GM18907 (cell line): ENCODE results near the gene TRIM7.

Experiments used
- ATAC-seq: cut with Tn5 transposase; IDR thresholded peaks from one replicate; pipeline ENCODE4 v1.9.1; 2021; ENCODE audit warnings: mild to moderate bottlenecking, moderate library complexity; ENCODE audit not compliant: unreplicated experiment

Gene TRIM7

DNA sequence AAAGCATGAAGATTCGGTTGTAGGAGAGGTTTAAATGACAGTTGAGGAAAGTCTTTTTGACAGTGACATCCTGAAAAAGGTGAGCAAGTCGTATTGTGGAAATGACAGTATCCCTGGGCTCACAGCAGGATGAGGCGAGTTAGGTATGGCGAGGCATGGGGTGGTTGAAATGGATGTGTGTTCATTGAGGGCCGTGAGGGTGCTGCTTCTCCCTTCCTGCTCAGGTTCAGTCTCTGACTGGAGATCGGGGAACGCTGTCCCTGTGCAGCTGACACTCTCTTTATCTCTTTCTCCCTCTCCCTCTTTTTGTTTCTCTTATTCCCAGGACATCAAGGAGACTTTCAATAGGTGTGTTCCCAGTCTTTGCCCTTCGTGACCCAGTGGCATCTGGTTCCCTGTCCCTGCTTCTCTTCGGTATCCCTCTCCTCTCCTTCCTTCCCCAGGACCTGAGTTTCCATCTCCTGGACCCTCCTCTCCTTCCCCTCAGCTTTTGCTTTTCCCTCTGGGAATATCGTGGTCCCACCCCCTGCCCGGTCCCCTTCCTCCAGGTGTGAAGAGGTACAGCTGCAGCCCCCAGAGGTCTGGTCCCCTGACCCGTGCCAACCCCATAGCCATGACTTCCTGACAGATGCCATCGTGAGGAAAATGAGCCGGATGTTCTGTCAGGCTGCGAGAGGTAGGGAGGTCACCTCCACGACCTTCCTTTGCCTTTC, 28.2 kb upstream of the TRIM7 start:
- no peak for ATAC-seq

- no peak for ATAC-seq
Observed at GRCh38 chr5:181232593-181232992, 27.6 kb upstream of the TRIM7 start.

DNA sequence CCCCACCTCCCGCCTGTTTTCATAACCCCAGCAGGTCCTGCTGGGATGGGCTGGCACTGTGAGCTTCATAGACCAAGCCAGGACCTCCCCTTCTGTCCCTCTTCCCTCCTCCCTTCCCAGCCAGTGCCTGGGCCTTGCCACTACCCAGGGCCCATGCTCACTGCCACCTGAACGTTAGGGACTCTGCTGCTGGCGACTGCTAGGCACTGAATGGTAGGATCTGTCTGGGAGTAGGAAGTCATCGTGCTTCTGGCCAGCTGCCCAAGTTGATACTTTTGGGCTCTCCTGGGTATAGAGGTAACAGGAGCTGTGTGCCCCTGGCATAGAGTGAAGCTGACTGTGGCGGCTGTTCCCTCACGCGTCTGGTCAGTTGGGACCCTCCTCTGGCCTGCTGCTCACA, 26.4 kb upstream of the TRIM7 start:
- no peak for ATAC-seq

- ATAC-seq, result no peak
Observed at GRCh38 chr5:181230551-181230950, 25.6 kb upstream of the TRIM7 start.

GRCh38 chr5:181229996-181230395, 25.0 kb upstream of the TRIM7 start:
- ATAC-seq, result no peak

DNA sequence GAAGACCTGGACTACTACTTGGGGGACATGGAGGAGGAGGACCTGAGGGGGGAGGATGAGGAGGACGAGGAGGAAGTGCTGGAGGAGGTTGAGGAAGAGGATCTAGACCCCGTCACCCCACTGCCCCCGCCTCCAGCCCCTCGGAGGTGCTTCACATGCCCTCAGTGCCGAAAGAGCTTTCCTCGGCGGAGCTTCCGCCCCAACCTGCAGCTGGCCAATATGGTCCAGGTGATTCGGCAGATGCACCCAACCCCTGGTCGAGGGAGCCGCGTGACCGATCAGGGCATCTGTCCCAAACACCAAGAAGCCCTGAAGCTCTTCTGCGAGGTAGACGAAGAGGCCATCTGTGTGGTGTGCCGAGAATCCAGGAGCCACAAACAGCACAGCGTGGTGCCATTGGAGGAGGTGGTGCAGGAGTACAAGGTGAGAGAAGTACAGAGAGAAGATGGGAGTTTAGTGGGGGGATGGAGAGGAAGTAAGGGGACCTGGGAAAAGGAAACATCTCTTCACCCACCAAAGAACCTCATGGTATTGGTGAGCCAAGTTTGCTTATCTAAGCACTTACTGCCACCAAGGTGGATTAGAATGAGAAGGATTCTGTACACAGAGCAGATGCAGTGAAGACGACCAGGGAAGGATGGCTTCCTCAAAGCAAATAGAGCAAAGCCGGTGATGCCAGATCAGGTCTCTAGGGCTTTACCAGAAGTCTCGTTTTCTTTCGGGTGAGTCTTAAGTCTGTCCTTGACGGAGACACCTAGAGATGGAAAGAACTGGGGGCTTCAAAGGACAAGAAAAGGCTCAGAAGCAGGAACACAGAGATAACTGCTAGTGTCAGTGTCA, 19.6 kb upstream of the TRIM7 start:
- no peak for ATAC-seq

GRCh38 chr5:181223729-181224389, 18.9 kb upstream of the TRIM7 start:
- peak; percentile 0 for ATAC-seq

DNA sequence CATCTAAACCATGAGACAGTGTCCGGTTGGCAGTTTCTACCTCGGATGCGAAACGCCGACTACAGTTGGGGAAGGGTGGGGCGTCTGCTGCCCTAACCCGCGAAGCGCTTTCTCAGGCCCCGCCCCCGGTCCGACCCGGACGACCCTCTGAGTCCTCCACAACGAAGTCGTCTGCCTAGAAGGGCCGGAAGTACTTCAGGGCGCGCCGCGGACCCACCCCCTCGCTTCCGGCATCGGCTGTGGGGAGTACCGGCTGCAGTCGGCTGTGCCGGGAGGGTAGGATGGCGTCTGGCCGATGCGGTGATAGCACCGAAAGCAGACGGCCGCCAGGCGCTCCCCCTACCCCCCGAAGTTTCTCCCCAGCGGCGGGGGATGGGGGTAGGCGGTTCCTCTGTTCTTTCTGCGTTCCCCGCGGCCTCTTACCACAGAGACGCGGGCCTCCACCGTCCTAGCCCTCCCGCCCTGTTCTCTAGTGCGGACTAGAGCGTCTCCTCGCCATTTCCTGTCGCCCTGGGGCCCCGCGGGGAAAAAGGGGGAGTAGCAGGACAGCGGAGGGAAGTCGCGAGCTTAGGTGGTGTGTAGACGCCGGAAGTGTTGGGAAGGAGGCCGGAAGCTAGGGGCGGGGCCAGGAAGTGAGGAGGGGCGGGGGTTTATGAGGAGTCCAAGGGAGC, 18.2 kb upstream of the TRIM7 start, which contains the start of gene TRIM41:
TSS of gene TRIM41 (plus strand) at position 224 of the 671 bp plus-strand sequence. CDS start 719 bp downstream, outside the sequence.
- ATAC-seq, result peak; percentile 70

GRCh38 chr5:181222630-181223057, 17.6 kb upstream of the TRIM7 start:
- peak; percentile 3 for ATAC-seq

DNA sequence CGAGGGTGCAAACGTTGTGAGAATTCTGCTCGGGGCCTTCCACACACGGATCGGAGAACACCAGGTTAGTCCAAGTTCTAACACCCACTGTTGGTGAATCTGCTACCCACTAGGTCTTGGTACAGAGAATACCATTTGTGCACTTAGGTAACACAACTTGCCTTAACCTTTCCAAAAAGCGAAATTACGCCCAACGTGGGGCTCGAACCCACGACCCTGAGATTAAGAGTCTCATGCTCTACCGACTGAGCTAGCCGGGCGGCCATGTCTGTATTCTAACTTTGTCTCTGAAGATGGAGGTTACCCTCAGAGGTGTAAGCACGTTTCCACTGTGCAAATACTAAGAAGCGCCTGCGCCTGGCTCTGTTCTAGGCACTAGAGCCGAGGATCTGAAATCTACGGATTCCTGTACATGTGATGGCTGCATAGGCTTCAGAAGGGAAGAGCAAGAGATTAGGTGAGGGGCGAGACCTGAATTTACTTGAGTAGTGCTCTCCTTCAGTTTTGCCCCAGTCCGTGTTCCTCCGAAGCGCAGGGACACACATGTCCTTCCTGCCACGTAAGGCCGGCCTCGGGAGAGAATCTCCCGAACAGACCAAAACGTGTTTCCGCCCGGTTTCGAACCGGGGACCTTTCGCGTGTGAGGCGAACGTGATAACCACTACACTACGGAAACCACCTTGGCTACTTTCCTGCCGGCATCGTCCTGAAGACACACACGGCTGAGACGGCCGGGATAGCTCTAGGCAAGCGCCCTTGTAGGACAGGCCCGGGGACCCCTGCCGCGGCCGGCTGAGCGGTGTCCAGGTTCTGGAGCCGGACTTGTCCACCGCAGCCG, 17.0 kb upstream of the TRIM7 start:
- ATAC-seq, result peak; percentile 37

DNA sequence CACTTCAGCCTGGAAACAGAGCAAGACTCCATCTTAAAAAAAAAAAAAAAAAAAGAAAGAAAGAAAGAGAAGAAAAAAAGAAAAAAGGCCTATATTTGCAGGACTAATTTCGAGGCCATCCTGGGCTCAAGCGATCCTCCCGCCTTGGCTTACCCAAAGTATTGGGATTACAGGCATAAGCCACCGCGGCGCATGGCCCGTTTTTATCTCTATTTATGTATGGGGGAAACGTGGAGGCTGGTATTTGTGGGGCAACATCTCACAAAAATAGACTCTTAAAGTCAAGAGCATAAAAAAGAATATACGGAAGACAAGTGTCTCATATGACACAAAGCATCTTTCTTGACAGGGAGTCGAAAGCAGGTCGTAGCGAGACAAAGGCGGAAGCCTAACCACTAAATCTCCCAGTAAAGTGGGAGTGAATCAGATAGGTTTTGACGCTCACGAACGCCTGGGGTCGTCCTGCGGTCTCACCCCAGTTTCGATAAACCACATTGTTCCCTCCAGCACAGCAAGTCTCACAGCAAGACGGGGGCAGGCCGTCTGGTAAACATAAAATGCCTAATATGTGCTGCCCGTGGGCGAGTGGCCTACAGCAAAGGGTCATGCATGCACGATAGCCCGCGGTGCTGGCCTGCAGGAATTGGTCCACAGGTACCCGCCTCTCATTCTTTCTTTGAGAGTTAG, 16.3 kb upstream of the TRIM7 start:
- no peak for ATAC-seq

DNA sequence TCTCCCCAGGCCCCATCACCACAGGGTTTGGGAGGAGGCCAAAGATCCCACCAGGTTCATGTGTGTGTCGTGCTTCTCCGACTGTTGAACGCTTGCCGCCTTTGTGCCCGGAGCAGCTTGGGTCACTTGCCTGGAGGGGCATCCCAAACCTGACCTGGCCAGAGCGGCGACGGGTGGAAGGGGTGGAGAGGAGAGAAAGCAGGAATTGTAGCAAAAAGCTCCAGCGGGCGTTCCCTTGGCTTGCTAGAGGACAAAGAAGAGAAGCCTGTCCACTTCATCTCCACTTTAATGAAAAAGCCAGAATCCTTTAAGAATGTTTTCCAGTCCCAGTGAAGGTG, 15.2 kb upstream of the TRIM7 start:
- no peak for ATAC-seq

- no peak for ATAC-seq
Observed at GRCh38 chr5:181219262-181220177, 14.5 kb upstream of the TRIM7 start.

- ATAC-seq, result no peak
Observed at GRCh38 chr5:181218795-181219124, 13.8 kb upstream of the TRIM7 start.

DNA sequence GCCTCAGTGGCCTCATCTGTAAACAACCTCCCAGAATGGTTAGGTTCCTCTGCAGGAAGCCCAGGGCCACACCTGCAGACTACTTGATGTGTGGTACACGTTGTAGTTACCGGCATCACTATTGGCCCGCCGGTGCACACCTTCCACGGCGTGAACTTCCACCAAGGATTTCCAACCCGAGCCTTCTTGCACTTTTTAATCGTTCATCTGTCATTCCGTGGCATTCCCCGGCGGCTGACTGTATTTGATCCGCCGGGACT, 12.7 kb upstream of the TRIM7 start:
- ATAC-seq, result peak; percentile 19

GRCh38 chr5:181217111-181217802, 12.3 kb upstream of the TRIM7 start:
- ATAC-seq, result peak; percentile 30

DNA sequence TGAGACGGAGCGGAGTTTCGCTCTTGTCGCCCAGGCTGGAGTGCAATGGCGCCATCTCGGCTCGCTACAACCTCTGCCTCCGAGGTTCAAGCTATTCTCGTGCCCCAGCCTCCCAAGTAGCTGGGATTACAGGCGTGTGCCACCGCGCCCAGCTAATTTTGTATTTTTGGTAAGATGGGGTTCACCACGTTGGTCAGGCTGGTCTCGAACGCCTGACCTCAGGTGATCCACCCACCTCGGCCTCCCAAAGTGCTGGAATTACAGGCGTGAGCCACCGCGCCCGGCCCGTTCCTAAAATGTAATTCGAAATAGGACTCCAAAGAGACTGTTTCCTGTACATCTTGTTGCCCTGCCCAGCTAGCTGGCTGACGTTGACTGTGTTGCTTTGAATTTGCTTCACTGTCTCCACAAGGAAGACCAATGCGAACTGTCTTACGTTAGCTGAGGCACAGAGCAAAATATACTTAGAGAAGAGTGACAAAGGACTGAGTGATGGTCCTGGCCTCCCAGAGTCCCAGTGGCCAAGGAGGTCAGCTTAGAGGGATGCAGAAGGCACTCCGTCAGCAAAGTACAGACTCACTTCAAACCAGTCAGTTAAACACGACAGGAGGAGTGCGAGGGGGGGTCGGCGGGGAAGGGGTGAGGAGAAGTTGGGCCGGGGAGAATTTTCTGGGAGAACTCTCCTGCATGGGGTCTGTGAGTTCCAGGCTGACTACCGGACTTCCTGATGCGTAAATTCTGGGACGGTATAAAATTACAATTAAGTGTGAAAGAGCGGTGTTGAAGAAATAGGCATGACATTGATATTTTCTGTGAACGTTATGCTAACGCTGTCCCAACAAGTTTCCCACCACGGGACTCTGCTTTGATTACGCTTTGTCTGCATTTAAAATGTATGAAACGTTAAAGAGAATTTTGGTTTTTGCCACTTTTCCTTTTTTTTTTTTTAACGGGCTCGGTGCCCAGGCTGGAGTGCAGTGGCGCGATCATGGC, 11.3 kb upstream of the TRIM7 start:
- no peak for ATAC-seq
